H9 (cell line): ENCODE data around the gene PCDHA1. TPM values are rescaled to one million over a fixed set of nuclear protein-coding genes. Genes with fewer than 3 reads are reported as not detected.
"Not testable (repeated sequence)": the region's sequence is repeated elsewhere in the genome, so short reads cannot be mapped to it uniquely, and the experiment has no call there.

Experiments
- DNase-seq: peaks from one replicate; pipeline ENCODE4 v3.0.0-alpha.2; 2017
- H2AFZ ChIP-seq: one replicate; pipeline ENCODE4 v1.6.1; 2013; ENCODE audit warnings: mild to moderate bottlenecking, low read length, control low read depth, moderate library complexity
- H2AK5ac ChIP-seq: 2 replicates; pipeline ENCODE4 v1.6.1; 2013; ENCODE audit warnings: low read length, control low read depth, mixed read lengths; ENCODE audit not compliant: insufficient read length
- H2BK120ac ChIP-seq: one replicate; pipeline ENCODE4 v1.6.1; 2013; ENCODE audit warnings: low read depth, mild to moderate bottlenecking, low read length, control low read depth, inconsistent platforms; ENCODE audit not compliant: poor library complexity, severe bottlenecking
- H2BK12ac ChIP-seq: 2 replicates; pipeline ENCODE4 v1.6.1; 2013; ENCODE audit warnings: low read length, control low read depth, mixed read lengths, low read depth; ENCODE audit not compliant: insufficient read length
- H2BK15ac ChIP-seq: 2 replicates; pipeline ENCODE4 v1.6.1; 2013; ENCODE audit warnings: low read depth, low read length, control low read depth
- H2BK20ac ChIP-seq: one replicate; pipeline ENCODE4 v1.6.1; 2013; ENCODE audit warnings: low read depth, mild to moderate bottlenecking, low read length, control low read depth, inconsistent platforms; ENCODE audit not compliant: poor library complexity, severe bottlenecking
- H2BK5ac ChIP-seq: 2 replicates; pipeline ENCODE4 v1.6.1; 2013; ENCODE audit warnings: low read length, control low read depth, mixed read lengths; ENCODE audit not compliant: insufficient read length
- H3K14ac ChIP-seq: 2 replicates; pipeline ENCODE4 v1.6.1; 2013; ENCODE audit warnings: low read length, control low read depth; ENCODE audit not compliant: insufficient read depth
- H3K18ac ChIP-seq: 2 replicates; pipeline ENCODE4 v1.6.1; 2013; ENCODE audit warnings: low read depth, mild to moderate bottlenecking, mixed read lengths, low read length, control low read depth; ENCODE audit not compliant: insufficient read length
- H3K23ac ChIP-seq: 2 replicates; pipeline ENCODE4 v1.6.1; 2013; ENCODE audit warnings: low read length, control low read depth, mixed read lengths, low read depth; ENCODE audit not compliant: insufficient read length
- H3K23me2 ChIP-seq: 2 replicates; pipeline ENCODE4 v1.6.1; 2013; ENCODE audit warnings: low read depth, mild to moderate bottlenecking, mixed read lengths, low read length, control low read depth; ENCODE audit not compliant: insufficient read length, poor library complexity, severe bottlenecking
- H3K27ac ChIP-seq: 2 replicates; pipeline ENCODE4 v1.5.1; 2013; ENCODE audit warnings: low read length, control low read depth, mixed read lengths, low read depth; ENCODE audit not compliant: insufficient read length
- H3K27me3 ChIP-seq: 2 replicates; pipeline ENCODE4 v1.6.1; 2013; ENCODE audit warnings: low read length, control low read depth, inconsistent platforms; ENCODE audit not compliant: insufficient read depth
- H3K4ac ChIP-seq: 2 replicates; pipeline ENCODE4 v1.6.1; 2013; ENCODE audit warnings: low read depth, mild to moderate bottlenecking, control low read depth, inconsistent platforms, low read length, moderate library complexity
- H3K4me1 ChIP-seq: 2 replicates; pipeline ENCODE4 v1.6.1; 2013; ENCODE audit warnings: low read length, control low read depth, inconsistent platforms; ENCODE audit not compliant: insufficient read depth
- H3K4me2 ChIP-seq: 2 replicates; pipeline ENCODE4 v1.6.1; 2013; ENCODE audit warnings: low read length, control low read depth, mixed read lengths; ENCODE audit not compliant: insufficient read length, insufficient read depth
- H3K56ac ChIP-seq: 2 replicates; pipeline ENCODE4 v1.6.1; 2013; ENCODE audit warnings: low read depth, mild to moderate bottlenecking, mixed read lengths, low read length, control low read depth; ENCODE audit not compliant: insufficient read length
- H3K79me1 ChIP-seq: 2 replicates; pipeline ENCODE4 v1.6.1; 2013; ENCODE audit warnings: low read depth, mild to moderate bottlenecking, moderate library complexity, low read length, control low read depth, inconsistent platforms; ENCODE audit not compliant: insufficient read depth, poor library complexity, severe bottlenecking
- H3K79me2 ChIP-seq: 2 replicates; pipeline ENCODE4 v1.6.1; 2013; ENCODE audit warnings: low read length, control low read depth, inconsistent platforms; ENCODE audit not compliant: insufficient read depth
- H3K9ac ChIP-seq: 2 replicates; pipeline ENCODE4 v1.6.1; 2013; ENCODE audit warnings: low read length, control low read depth, mixed read lengths; ENCODE audit not compliant: insufficient read length; ENCODE audit errors: extremely low read depth
- H3K9me3 ChIP-seq: one replicate; pipeline ENCODE4 v1.6.1; 2013; ENCODE audit warnings: low read depth, low read length, inconsistent platforms; ENCODE audit not compliant: control insufficient read depth
- H3T11ph ChIP-seq: one replicate; pipeline ENCODE4 v1.6.1; 2013; ENCODE audit warnings: mild to moderate bottlenecking, low read length, control low read depth, inconsistent platforms
- H4K20me1 ChIP-seq: one replicate; pipeline ENCODE4 v1.6.1; 2013; ENCODE audit not compliant: control insufficient read depth, insufficient read length, insufficient read depth
- H4K5ac ChIP-seq: 2 replicates; pipeline ENCODE4 v1.6.1; 2013; ENCODE audit warnings: low read depth, mild to moderate bottlenecking, mixed read lengths, low read length, control low read depth; ENCODE audit not compliant: insufficient read length
- H4K8ac ChIP-seq: replicated peaks from 2 replicates; pipeline ENCODE4 v1.6.1; 2013; ENCODE audit warnings: low read length, control low read depth, mixed read lengths, low read depth; ENCODE audit not compliant: insufficient read length
- H4K91ac ChIP-seq: 2 replicates; pipeline ENCODE4 v1.6.1; 2013; ENCODE audit warnings: low read depth, mild to moderate bottlenecking, moderate library complexity, mixed read lengths, low read length, control low read depth; ENCODE audit not compliant: insufficient read length
- H3K27ac Mint-ChIP-seq, 3 experiments: 2 replicates in 2 of 3; 3 replicates in 1 of 3; pipeline ENCODE4 v1.8.0; 2020 to 2021; ENCODE audit warnings: mixed read lengths in 3 of 3, mild to moderate bottlenecking in 1 of 3, moderate library complexity in 1 of 3
- H3K27me3 Mint-ChIP-seq: 2 replicates; pipeline ENCODE4 v1.8.0; 2021; ENCODE audit warnings: low read depth, mild to moderate bottlenecking, moderate library complexity, mixed read lengths
- H3K36me3 Mint-ChIP-seq, 3 experiments: 2 replicates in 2 of 3; 3 replicates in 1 of 3; pipeline ENCODE4 v1.8.0; 2020 to 2021; ENCODE audit warnings: low read depth in 3 of 3, mixed read lengths in 3 of 3; ENCODE audit not compliant: insufficient read depth in 1 of 3
- H3K4me1 Mint-ChIP-seq, 2 experiments: 2 replicates each; pipeline ENCODE4 v1.8.0; 2020; ENCODE audit warnings: mixed read lengths in 2 of 2
- H3K4me3 Mint-ChIP-seq, 2 experiments: 2 replicates in 1 of 2; 3 replicates in 1 of 2; pipeline ENCODE4 v1.8.0; 2020 to 2021; ENCODE audit warnings: mild to moderate bottlenecking in 2 of 2, mixed read lengths in 2 of 2, moderate library complexity in 1 of 2
- H3K9me3 Mint-ChIP-seq, 2 experiments: 2 replicates in 1 of 2; 3 replicates in 1 of 2; pipeline ENCODE4 v1.8.0; 2020; ENCODE audit warnings: mild to moderate bottlenecking in 2 of 2, mixed read lengths in 2 of 2, moderate library complexity in 1 of 2
- CTCF ChIP-seq: fragments of 200-600 bp; sonication (generic); conservative IDR thresholded peaks from 3 replicates; pipeline ENCODE4 v1.8.0; 2021; ENCODE audit warnings: antibody characterized with exemption, mild to moderate bottlenecking
- WGBS: extraction: QIAGEN DNeasy Blood & Tissue Kit; methylation state at CpG from one replicate; pipeline ENCODE4 v1.1.7; 2013; ENCODE audit warnings: missing lambda C conversion rate, low lambda C conversion rate, mixed read lengths; ENCODE audit not compliant: insufficient read length; ENCODE audit errors: extremely low coverage; 5-methylcytosine and 5-hydroxymethylcytosine counted together
- total RNA-seq: library from RNA; stranded (reverse); gene quantifications from 2 replicates; pipeline ENCODE4 v1.2.1, GENCODE V29; 2021

PCDHA1 gene
- total RNA-seq, 1 experiment from 2014 or later = 0.61 TPM

DNA sequence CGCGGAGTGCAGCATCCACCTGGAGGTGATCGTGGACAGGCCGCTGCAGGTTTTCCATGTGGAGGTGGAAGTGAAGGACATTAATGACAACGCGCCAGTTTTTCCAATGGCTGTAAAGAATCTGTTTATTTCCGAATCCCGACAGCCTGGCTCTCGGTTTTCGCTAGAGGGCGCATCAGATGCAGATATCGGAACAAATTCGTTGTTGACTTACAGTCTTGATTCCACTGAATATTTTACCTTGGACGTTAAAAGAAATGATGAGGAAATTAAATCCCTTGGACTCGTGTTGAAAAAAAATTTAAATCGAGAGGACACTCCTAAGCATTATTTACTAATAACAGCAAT lies 15.5 kb downstream of the PCDHA1 start:
- Histone ChIP-seq H3K79me1 (no peaks in the 10 kb centered on the region), H2AK5ac (no peak overlapping the region), H3K4me2 (no peak overlapping the region), H3K79me2 (no peaks in the 10 kb centered on the region), H2BK120ac (no peak overlapping the region), H3K14ac (no peak overlapping the region), H3T11ph (no peak overlapping the region), H3K23me2 (no peaks in the 10 kb centered on the region), H4K91ac (no peak overlapping the region), H4K20me1 (no peaks in the 10 kb centered on the region), H3K4me1 (no peaks in the 10 kb centered on the region), H2BK20ac (no peak overlapping the region), H2AFZ (no peak overlapping the region), H3K18ac (no peak overlapping the region), H3K9me3 (no peaks in the 10 kb centered on the region), H3K23ac (no peak overlapping the region), H4K8ac (no peak overlapping the region), H4K5ac (no peak overlapping the region), H2BK15ac (no peak overlapping the region), H2BK12ac (no peak overlapping the region), H3K4ac (no peak overlapping the region), H2BK5ac (no peak overlapping the region), H3K56ac (no peak overlapping the region), H3K27ac (no peak overlapping the region), H3K27me3 (no peaks in the 10 kb centered on the region), H3K9ac (no peak overlapping the region)
- H3K4me3 Mint-ChIP-seq = no peak overlapping the region
- no peak overlapping the region for H3K27ac Mint-ChIP-seq
- peaks cover 48 to 50% of the 10 kb centered on the region in 2 experiments for H3K9me3 Mint-ChIP-seq
- no peak for DNase-seq
- H3K27me3 Mint-ChIP-seq = no peaks in the 10 kb centered on the region
- TF ChIP-seq CTCF = peak; percentile 17; the same call in 2 of the 3 replicates
- no CpG with 5 or more reads among the region's 16 CpGs for WGBS
- peaks cover 8 to 44% (median 31%) of the 10 kb centered on the region in 3 experiments for H3K36me3 Mint-ChIP-seq
- H3K4me1 Mint-ChIP-seq = no peaks in the 10 kb centered on the region

- H3K27ac Mint-ChIP-seq, H2AFZ ChIP-seq, H3K9ac ChIP-seq, H3K4ac ChIP-seq, H3K27ac ChIP-seq, H3K23ac ChIP-seq, H4K91ac ChIP-seq, H3T11ph ChIP-seq, H3K18ac ChIP-seq, H2BK20ac ChIP-seq, H3K4me1 ChIP-seq, H2BK15ac ChIP-seq, H2BK5ac ChIP-seq, H4K8ac ChIP-seq, H3K14ac ChIP-seq, H3K4me2 ChIP-seq, H3K4me3 Mint-ChIP-seq, H3K9me3 ChIP-seq, H3K23me2 ChIP-seq, H2BK120ac ChIP-seq, H3K4me1 Mint-ChIP-seq, H2AK5ac ChIP-seq, H2BK12ac ChIP-seq, H3K27me3 ChIP-seq, DNase-seq, H4K5ac ChIP-seq, H3K56ac ChIP-seq, H3K79me1 ChIP-seq, H4K20me1 ChIP-seq, H3K79me2 ChIP-seq, H3K27me3 Mint-ChIP-seq: not testable (repeated sequence)
- no CpG with 5 or more reads among the region's 45 CpGs for WGBS
- peaks cover 43 to 50% of the 10 kb centered on the region in 2 experiments for H3K9me3 Mint-ChIP-seq
- peaks cover 8 to 40% (median 32%) of the 10 kb centered on the region in 3 experiments for H3K36me3 Mint-ChIP-seq
These were observed 16.4 kb downstream of the PCDHA1 start for GRCh38 chr5:140802381-140802780.
